Peyer's patch (tissue), 4 donors: ENCODE data around the gene ENPP5.

Experiments used
- POLR2A ChIP-seq, 2 donors: fragments of 450-650 bp; IDR thresholded peaks; one replicate each; pipeline ENCODE4 v1.5.1; 2017; ENCODE audit warnings: antibody characterized with exemption in 2 of 2, mild to moderate bottlenecking in 2 of 2, moderate library complexity in 2 of 2
- TF ChIP-seq, protein P1 (sequence below), 6 experiments: fragments of 450-650 bp in 4 of 6; fragments of 200-600 bp in 2 of 6; sonication (generic) in 1 of 6; IDR thresholded peaks; one replicate each; pipeline ENCODE4 v1.5.1; 2017 to 2019; ENCODE audit warnings: antibody characterized with exemption in 6 of 6, mild to moderate bottlenecking in 3 of 6, moderate library complexity in 1 of 6

DNA sequence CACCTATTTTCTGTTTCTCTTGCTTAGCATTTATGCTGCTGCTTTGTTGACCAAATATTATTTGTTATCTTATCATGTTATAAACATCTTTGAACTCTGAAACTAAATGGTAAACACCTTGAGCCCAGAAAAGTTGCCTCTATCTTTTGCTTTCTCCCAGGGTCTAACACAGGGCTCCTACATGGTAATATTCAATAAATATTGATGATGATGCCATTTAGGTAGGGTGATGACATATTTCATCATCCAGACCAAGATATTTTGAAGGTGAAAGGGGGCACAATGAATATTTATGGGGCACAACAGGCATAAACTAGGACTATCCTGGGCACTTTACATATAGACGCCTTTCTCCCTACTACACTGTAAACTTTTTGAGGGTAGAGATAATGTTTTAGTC lies 52.6 kb downstream of the ENPP5 start:
- no peak for TF ChIP-seq POLR2A (IDR thresholded peaks at IDR 0.05)
- TF ChIP-seq, protein P1, sequence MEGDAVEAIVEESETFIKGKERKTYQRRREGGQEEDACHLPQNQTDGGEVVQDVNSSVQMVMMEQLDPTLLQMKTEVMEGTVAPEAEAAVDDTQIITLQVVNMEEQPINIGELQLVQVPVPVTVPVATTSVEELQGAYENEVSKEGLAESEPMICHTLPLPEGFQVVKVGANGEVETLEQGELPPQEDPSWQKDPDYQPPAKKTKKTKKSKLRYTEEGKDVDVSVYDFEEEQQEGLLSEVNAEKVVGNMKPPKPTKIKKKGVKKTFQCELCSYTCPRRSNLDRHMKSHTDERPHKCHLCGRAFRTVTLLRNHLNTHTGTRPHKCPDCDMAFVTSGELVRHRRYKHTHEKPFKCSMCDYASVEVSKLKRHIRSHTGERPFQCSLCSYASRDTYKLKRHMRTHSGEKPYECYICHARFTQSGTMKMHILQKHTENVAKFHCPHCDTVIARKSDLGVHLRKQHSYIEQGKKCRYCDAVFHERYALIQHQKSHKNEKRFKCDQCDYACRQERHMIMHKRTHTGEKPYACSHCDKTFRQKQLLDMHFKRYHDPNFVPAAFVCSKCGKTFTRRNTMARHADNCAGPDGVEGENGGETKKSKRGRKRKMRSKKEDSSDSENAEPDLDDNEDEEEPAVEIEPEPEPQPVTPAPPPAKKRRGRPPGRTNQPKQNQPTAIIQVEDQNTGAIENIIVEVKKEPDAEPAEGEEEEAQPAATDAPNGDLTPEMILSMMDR (IDR thresholded peaks at IDR 0.05), result no peak
